NCI-H526 (cell line): ENCODE measurements around the gene SMIM44.

Source experiments
- DNase-seq, 2 experiments: peaks; one replicate each; lab custom pipeline; 2025; lab: John Stamatoyannopoulos, UW

SMIM44 gene

DNA sequence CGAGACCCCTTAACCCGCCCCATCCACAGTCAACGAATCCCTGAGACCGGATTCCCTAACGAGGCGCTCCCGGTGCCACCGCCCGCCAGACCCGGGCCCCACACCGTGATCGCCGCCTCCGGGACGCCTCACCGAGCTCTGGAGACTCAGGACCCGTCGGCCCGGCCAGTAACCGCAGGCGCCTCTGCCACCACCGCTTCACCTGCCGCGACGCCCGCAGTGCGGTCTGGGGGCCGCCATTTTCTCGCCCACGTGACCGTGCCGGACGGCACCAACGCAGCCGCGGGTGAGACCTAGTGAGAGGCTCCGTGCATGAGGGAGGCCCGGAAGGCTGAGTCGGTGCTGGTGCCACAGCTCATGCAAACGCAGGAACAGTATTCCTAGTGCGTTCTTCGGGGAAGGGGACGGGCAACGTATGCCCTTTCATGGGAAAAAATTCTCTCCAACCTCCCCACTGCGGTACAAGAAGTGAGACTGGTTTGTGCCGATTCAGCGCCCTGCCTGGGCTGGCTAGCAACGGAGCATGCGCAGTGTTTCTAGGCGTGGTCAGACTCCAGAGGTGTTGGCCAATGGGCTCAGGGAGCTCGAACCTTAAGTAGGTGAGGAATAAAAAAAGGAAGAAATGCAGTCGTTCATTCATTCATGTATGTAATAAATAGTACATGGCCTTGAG is 17.3 kb upstream of the SMIM44 start, which contains the start of gene DOHH:
TSS of gene DOHH (minus strand) at position 246 of the 673 bp plus-strand sequence. CDS start 3,860 bp downstream, outside the sequence.
- DNase-seq: peak; percentile 90 to 92

DNA sequence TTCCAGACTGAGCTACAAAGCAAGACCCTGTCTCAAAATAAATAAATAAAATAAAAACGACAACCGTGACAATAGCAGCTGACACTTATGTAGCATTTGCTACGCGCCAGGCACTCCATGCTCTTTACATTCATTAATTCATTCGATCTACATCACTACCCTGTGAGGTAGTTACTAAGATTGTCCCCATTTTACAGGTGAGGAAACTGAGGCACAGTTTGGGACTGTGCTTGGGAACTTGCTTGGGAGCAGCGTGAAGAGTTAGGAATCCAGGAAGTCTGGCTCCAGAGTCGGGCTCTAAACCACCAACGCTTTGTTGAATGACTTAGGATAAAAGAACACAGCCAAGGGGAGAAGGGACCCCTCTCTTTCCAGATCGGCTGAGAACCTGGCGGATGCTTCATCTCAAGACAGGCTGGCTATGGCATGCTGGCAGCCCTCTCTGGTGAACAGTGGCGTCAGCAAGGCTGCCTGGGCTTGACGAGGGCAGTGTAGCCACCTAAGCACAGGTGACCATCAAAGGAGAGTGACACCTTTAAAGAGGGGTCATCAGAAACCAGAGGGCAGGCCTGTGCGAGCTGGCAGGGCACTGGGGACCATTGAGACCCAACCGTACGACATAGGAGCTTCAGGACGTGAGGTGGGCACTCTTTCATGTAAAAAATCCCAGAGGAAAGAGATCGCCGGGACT is 16.6 kb upstream of the SMIM44 start:
- DNase-seq: no peak

DNA sequence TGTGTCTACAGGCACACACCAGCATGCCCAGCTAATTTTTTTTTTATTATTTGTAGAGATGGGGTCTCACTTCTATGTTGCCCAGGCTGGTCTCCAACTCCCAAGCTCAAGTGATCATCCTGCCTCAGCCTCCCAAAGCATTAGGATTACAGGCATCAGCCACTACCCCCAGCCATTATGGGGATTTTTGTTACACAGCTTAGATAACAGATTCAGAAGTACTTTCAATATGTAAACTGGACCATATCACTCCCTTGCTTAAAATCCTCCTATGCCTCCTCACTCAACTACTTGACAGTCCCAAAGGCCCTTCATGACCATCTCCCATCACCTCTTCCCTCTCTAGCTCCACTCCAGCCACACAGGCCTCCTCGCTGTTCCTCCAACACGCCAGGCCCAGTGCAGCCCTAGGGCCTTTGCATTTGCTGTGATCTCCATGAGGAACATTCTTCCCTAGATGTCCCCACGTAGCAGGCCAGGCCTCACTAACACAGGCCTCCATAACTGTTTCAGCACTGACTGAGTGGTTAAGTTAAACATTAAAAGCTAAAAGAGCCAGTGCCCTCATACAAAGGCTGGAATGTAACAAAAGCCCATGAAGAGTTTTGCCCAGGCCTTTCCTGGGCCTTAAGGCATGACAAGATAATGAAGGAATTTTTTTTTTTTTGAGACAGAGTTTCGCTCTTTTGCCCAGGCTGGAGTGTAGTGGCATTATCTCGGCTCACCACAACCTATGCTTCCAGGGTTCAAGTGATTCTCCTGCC is 14.7 kb upstream of the SMIM44 start:
- no peak for DNase-seq

DNA sequence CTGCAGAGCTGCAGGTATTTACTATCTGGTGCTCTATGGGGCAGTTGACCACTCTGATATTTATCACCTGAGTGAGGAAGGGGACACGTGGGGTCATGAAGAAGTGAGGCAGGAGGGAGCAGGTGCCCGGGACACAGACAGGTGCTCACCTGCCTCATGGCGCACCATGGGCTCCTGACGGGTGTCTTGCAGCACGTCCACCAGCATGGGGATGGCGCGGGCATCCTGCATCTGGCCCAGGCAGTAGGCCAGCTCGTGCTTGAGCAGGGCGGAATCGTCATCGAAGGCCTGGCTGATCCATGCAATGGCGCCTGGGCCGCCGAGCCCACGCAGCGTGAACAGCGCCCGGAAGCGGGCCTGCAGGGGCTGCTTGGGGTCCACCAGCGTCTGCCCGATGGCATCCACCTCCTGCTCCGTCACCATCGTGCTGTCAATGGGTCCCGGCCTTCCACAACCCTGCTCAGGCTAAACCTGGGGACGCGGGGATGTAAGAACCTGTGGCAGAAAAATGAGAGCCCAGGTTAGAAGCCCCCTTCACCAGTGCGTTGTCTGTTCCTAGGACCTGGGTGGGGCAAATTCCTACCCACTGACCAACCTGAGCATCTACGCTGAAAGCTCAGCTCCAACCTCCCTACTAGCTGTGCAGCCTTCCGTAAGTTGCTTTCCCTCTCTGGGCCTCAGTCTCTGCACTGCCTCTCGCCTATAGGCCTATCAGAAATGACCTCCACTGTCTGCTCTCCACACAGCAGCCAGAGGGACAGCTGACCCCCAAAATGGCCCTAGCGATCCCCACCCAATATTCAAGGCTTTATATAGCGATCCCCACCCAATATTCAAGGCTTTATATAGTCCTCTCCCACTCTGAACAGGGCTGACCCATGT is 13.4 kb upstream of the SMIM44 start:
- no peak for DNase-seq

DNA sequence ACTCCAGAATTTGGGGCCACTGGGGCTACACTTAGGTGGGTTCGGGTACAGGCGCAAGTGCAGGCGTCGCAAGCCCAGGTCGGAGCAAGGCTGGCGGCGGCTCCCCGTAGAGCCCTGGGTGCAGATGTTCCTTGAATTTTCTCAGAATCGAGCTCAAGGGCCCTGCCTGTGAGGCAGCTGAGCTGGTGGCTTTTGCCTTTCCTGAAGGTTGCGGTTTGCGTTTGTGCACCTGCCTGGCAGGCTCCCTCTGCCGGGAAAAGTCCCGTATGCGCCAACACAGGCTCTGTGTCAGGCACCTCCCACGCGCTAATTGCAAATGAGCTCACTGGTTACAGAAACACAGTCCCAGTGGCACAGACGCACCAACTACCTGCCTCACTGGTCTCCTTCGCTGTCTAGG is 11.3 kb upstream of the SMIM44 start:
- peak in 1 of 2 experiments; percentile 60 for DNase-seq

DNA sequence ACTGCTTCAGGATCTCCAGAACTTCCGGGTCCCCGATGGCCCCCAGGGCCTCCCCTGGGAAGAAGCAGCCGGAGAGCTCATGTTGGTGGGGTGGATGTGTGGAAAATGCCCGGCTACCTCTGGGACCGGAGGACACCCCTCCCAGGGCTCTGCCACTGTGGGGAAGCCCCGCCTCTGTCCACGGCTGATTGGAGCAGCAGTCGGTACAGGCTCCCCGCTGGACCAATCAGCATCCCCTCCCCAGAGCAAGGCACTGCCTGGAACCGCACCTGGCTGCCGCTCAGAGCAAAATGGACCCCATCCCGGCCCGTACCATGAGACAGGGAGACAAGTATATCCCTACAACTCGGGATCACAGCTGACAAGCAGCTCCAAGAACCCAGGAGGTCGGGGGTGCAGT is 10.8 kb upstream of the SMIM44 start:
- no peak for DNase-seq

DNA sequence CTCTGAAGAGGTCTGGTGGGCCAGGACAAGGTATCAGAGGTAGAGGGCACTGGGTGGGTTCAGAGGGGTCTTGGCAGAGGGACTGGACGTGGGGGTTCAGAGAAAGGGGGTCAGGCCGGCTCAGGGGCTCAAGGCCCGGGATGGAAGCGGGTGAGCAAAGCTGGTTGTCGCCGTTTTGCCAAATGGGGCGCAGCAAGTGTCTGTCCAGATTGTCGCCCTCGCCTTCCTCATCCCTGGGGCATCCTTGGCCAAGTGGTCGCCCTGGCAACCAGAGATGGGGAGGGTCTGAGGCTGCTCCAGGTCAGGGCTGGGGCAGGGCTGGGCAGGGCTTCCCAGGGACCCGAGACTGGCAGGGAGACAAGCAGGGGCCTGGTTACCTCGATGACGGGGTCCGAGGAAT is 10.4 kb upstream of the SMIM44 start:
- no peak for DNase-seq

- DNase-seq: no peak
These were observed 9.7 kb upstream of the SMIM44 start for GRCh38 chr19:3492919-3493318.

DNA sequence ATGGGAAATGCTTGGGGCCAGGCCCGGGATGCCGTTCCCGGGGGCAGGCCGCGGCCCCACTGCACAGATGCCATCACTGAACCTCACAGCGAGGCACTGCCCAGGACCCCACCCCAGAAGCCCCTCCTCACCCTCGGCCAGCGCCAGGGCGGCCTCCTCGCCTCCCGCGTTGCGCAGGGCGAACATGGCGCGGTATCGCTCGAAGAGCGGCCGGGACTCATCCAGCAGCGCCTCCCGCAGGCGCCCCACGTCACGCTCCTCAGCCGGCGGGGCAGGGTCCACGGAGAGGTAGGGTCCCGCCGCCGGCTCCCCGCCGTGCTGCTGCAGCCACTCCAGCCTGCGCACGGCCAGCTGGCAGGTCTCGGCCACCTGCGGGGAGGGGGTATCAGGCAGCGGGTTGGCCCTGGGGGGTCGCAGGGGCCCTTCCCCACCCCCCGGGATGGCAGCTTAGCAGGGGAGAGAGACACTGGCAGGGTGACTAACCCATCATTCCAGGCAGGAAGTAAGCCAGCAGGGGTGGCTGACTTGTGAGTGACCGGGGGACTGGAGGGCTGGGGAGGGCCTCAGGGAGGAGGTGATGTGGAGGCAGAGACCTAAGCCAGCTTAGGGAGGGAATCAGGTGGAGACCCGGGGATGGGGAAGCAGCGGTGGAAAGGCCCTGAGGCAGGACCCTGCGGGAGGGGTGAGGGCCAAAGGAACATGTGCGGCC is 9.0 kb upstream of the SMIM44 start:
- no peak for DNase-seq

GRCh38 chr19:3491396-3492119 is 8.3 kb upstream of the SMIM44 start:
- DNase-seq: no peak

DNA sequence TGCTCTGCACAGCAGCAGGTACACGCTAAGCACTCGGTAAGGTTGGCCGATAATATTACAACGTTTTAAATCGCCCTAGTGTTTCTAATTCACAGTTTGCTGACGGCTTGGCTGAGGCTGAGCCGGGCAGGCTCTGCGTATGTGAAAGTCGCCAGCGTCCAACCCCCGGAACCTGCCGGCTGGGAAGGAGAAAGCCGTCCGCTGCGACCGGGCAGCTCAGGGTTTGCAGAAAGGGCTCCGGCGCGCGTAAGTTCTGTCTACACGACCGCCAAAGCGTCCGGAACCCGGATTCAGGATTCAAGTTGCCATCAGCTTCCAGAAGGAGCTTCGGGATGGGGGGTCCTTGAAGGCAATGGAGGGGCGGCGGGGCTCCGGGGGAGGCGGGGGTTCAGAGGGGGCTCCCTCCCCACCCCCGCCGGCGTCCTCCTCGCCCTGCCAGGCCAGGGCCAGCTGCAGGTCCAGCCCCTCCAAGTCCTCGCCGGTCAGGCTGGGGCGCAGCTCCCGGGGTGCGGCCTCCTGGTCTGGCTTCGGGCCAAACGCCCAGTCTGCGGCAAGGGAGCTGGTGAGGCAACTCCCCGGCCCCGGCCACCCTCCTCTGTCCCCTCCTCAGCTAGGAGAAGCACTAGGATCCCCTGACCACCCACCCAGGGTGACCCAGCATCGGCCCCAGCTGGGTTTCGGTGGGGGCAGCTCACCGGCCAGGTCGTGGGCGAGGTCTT is 575 bp downstream of the SMIM44 start:
- DNase-seq: peak in 1 of 2 experiments; percentile 14

DNA sequence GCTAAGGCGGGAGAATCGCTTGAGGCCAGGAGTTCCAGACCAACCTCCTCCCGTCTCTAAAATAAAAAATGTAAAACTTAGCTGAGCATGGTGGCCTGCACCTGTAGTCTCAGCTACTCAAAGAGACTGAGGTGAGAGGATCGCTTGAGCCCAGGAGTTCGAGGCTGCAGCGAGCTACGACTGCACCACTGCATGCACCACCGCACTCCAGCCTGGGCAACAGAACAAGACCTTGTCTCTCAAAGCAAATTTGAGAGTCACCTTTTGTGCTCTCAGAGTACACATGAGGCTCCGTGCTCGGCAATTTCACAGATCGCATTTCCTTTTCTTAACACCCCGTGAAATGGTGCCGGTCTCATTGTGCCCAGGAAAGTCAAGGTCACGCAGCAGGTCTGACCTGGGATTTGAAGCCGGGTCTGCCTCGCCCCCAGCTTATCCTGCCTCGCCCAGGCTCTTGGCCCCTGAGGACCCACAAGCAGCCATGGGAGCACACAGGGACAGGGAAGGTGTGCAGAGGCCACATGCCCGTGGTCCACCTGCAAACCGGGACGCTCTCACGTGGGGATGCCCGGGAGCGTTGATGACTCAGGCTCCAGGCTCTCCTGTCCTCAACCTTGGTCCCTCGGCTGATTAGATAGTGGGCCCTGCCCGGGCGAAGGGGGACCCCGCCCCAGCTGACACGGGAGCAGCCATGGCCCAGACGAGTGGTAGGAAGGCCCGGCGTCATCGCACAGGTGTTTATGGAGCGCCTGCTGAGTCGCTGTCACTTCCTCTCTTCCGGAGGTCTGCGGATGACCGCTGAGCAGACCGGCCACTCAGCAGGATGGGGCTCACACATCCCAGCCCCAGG is 1.8 kb downstream of the SMIM44 start:
- no peak for DNase-seq

DNA sequence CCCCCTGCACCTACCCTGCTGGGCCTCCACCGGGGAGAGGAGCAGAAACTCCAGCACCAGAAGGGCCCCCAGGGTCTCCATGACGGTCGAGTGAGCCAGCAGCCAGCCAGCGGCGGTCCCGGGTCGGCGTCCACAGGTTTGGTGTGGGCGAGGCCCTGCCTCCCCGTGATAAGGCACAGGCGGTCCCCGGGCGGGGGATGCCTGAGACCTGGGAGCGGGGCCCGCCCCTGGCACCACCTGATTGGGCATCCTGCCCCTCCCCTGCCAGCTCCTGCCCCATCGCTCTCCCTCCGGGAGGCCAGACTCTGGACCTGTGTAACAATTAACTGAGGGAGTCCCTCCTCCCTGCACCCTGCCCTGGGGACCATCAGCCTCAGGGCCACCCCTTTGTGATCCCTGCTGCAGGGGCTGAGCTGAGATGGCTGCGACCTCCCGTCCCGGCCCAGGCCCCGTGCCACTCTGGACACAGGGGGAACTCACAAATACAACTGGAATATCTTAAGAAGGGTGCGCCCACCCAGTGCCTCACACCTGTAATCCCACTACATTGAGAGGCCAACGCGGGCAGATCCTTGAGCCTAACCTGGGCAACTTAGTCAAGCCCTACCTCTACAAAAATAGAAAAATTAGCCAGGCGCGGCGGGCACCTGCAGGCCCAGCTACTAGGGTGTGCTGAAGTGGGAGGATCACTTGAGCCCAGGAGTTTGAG is 2.7 kb downstream of the SMIM44 start, which contains the start of gene SMIM24:
TSS of gene SMIM24 (minus strand) at position 143 of the 709 bp plus-strand sequence. CDS start at position 81, 62 bp downstream.
- DNase-seq: peak in 1 of 2 experiments; percentile 21

DNA sequence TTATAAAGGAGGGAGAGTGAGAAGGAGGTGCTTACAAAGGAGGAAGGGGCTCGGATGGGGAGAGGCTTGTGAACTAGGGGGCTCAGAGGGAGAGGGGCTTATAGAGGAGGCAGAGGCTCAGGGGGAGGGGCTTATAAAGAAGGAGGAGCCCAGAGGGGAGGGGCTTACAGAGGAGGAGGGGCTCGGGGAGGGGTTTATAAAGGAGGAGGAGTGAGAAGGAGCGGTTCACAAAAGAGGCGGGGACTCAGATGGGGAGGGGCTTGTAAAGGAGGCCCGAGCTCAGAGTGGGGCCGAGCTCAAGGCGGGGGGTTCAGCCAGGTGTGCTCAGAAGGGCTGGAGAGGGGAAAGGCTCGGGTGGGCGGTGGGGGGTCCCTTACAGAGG is 3.4 kb downstream of the SMIM44 start:
- peak in 1 of 2 experiments; percentile 51 for DNase-seq

DNA sequence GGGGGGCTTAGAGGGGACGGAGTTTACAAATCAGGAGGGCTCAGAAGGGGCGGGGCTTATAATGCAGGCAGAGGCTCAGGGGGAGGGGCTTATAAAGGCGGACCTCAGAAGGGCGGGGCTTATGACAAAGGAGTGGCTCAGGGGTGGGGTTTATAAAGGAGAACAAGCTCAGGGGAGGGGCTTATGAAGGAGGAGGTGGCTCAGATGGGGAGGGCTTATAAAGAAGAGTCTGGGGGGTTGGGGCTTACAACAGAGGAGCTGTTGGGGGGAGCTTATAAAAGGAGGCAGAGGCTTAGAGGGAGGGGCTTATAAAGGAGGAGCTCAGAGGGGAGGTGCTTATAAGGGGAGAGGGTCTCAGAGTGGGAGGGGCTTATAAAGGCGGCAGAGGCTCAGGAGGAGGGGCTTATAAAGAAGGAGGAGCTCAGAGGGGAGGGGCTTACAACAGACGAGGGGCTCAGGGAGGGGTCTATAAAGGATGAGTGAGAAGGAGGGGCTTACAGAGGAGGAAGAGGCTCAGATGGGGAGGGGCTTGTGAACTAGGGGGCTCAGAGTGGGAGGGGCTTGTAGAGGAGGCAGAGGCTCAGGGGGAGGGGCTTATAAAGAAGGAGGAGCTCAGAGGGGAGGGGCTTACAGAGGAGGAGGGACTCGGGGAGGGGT is 3.9 kb downstream of the SMIM44 start:
- peak; percentile 19 to 64 for DNase-seq

DNA sequence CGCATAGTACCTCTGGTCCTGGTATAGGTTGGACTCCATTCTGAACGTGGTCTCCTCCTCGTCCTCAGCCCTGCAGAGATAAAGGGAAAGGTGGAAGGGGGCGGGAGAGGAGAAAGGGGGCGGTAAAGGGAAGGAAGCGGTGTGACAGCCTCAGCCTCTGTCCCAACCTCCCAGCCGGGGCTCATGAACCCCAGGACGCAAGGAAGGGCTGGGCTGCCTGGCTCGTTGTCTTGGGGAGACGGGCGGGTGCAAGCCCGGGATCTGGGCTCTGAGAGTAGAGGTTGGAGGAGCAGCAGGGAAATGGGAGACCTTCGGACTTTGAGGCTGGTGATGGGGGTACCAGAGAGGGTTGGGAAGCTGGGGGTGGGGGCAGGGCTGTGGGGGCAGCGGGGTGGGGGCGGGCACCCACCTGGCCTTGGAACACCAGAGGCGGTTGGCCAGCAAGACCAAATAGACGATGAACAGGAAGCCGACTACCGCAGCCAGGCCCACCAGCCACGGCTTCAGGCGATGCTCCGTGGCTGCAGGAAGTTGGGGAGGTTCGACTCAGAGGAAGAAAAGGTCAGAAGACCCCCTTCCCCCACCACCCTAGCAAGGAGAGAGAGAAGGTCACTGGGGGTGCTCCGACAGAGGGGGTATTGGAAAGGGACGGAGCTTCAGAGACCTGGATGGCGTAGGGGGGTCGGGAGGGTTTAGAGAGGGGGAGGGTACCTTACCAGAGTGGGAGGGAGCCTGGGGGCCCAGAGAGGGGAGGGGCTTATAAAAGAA is 4.6 kb downstream of the SMIM44 start:
- no peak for DNase-seq

- DNase-seq: no peak
These were observed 5.3 kb downstream of the SMIM44 start for GRCh38 chr19:3477951-3478350.
